Measurements from ENCODE around the gene HOXB8. TPM values are rescaled to one million over a fixed set of nuclear protein-coding genes. Genes with fewer than 3 reads are reported as not detected.
A peak's percentile ranks its signal among the peaks of the same experiment; 100 is the strongest.

Gene HOXB8
- total RNA-seq, 1 donor from 2014 or later: not detected

- Histone ChIP-seq H3K4me1 (peaks cover 26% of the 10 kb centered on the region), H3K4me3 (peak overlapping the region; percentile 62), H3K9me3 (replicated peaks) (no peaks in the 10 kb centered on the region), H3K27ac (replicated peaks) (peak overlapping the region; percentile 71), H3K36me3 (no peaks in the 10 kb centered on the region), H3K27me3 (ENCODE audit: low read depth) (peaks cover 100% of the 10 kb centered on the region)
- intact Hi-C loops (cut with micrococcal nuclease): no loop called here
- no peak for TF ChIP-seq CTCF (IDR thresholded peaks at IDR 0.05; ENCODE audit: borderline replicate concordance)
- no peak for DNase-seq
Observed at GRCh38 chr17:48577330-48577945, 37.7 kb downstream of the HOXB8 start.

GRCh38 chr17:48576479-48577309 is 38.4 kb downstream of the HOXB8 start:
- Histone ChIP-seq H3K4me3 (peak overlapping the region; percentile 62), H3K27ac (replicated peaks) (peak overlapping the region; percentile 71), H3K27me3 (ENCODE audit: low read depth) (peaks cover 100% of the 10 kb centered on the region), H3K9me3 (replicated peaks) (no peaks in the 10 kb centered on the region), H3K36me3 (no peaks in the 10 kb centered on the region), H3K4me1 (peaks cover 26% of the 10 kb centered on the region)
- DNase-seq: no peak
- TF ChIP-seq CTCF (IDR thresholded peaks at IDR 0.05; ENCODE audit: borderline replicate concordance): no peak
- intact Hi-C loops (cut with micrococcal nuclease): no loop called here

- Histone ChIP-seq H3K27ac (replicated peaks) (peak overlapping the region; percentile 71), H3K4me3 (peak overlapping the region; percentile 62)
Observed at GRCh38 chr17:48575673-48576478, 39.2 kb downstream of the HOXB8 start.

GRCh38 chr17:48575066-48575582 is 40.0 kb downstream of the HOXB8 start:
- no peak for DNase-seq
- no peaks in the 10 kb centered on the region for H3K9me3 ChIP-seq (replicated peaks)
- no peak overlapping the region for H3K4me3 ChIP-seq
- no peaks in the 10 kb centered on the region for H3K36me3 ChIP-seq
- TF ChIP-seq CTCF (IDR thresholded peaks at IDR 0.05; ENCODE audit: borderline replicate concordance): no peak
- no peak overlapping the region for H3K27ac ChIP-seq (replicated peaks)
- H3K27me3 ChIP-seq (ENCODE audit: low read depth): peaks cover 100% of the 10 kb centered on the region
- intact Hi-C loops (cut with micrococcal nuclease): no loop called here
- H3K4me1 ChIP-seq: peaks cover 26% of the 10 kb centered on the region

More at GRCh38 chr17:48575673-48576478, 39.2 kb downstream of the HOXB8 start:
- DNase-seq: no peak
- peaks cover 100% of the 10 kb centered on the region for H3K27me3 ChIP-seq (ENCODE audit: low read depth)
- H3K36me3 ChIP-seq: no peaks in the 10 kb centered on the region
- H3K4me1 ChIP-seq: peaks cover 26% of the 10 kb centered on the region
- no peaks in the 10 kb centered on the region for H3K9me3 ChIP-seq (replicated peaks)
- intact Hi-C loops (cut with micrococcal nuclease): no loop called here
- TF ChIP-seq CTCF (IDR thresholded peaks at IDR 0.05; ENCODE audit: borderline replicate concordance): no peak

GRCh38 chr17:48574505-48575065 is 40.5 kb downstream of the HOXB8 start:
- DNase-seq: no peak
- Histone ChIP-seq H3K4me1 (peaks cover 26% of the 10 kb centered on the region), H3K4me3 (no peak overlapping the region), H3K27ac (replicated peaks) (no peak overlapping the region), H3K27me3 (ENCODE audit: low read depth) (peaks cover 100% of the 10 kb centered on the region), H3K9me3 (replicated peaks) (no peaks in the 10 kb centered on the region), H3K36me3 (no peaks in the 10 kb centered on the region)
- intact Hi-C loops (cut with micrococcal nuclease): no loop called here
- TF ChIP-seq CTCF (IDR thresholded peaks at IDR 0.05; ENCODE audit: borderline replicate concordance): no peak
